EL (cell line): ENCODE data around the gene FAM222A.

Experiments used
- DNase-seq: peaks from one replicate; pipeline ENCODE4 v3.0.0-alpha.2; 2016

FAM222A gene

DNA sequence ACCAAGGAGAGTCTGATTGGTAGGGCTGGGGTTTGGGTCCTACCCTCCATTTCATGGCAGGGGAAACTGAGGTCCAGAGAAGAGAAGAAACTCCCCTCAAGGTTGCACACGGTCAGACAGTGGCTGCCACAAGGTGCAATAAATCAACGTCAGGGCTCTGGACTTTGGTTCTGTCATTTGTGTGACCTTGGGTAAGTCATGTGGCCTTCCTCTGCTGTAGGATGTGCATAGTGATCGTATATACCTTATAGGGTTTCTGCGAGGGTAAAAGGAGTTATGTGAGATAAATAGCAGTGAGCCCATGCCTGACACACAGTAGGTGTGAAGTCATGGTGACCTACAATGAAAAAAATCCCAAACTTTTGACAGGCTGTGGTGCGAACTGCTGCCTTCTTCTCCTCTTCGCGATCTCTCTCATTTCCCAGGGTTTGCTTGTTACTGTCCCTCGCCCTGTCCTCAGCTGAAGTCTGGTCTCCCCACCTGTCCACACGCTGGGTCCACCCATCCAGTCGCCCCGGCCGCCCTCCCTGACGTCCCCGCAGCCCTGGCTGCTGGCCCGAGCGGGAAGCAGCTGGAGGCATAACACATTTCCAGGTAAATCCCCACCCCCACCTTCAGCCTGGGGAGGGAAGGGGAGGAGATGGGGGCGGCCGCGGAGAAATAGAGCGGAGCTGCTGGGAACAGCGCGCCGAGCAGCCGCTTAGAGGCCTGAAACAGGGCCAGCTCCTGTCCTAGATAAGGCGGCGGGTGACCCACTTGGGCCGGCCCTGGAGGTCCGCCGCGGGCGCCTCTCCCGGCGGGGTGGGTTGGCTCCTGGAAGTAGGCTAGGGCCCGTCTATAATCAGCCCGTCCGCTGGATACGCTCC is 1.8 kb upstream of the FAM222A start:
- DNase-seq, result no peak

DNA sequence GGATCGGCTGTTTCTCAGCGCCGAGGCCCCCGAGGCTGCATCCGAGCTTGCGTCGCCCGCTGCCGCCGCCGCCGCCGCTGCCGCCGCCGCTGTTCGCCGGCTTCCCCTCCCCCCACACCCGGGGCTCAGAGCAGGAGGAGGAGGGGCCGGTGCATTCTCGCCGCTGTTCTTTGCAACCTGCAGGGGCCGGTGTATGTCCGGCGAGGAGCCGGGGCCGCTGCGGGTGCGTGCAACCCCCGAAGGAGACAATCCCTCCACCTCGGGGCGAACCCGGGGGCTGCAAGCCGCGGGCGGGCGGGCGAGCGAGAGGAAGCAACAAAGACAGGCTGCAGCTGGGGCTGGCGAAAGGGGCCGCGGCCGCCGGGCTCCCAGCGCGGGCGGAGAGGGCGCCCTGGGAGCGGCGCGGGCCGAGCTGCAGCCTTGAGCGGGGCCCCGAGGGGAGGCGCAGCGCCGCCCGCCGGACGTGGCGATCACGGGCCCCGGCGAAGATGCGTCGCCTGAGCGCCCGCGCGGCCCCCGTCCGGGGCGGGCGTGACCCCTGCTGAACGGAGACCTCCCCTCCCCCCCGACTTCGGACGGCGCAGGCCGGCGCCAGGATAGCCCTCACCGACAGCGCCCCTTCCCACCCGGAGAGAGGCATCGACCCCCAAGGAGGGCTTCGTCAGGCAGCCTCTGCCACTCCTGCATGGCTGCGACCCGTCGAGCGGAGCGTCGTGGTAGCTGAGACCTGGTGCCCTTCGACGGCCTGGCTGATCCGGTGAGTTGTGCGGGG is 702 bp downstream of the FAM222A start:
- peak; percentile 47 for DNase-seq

DNA sequence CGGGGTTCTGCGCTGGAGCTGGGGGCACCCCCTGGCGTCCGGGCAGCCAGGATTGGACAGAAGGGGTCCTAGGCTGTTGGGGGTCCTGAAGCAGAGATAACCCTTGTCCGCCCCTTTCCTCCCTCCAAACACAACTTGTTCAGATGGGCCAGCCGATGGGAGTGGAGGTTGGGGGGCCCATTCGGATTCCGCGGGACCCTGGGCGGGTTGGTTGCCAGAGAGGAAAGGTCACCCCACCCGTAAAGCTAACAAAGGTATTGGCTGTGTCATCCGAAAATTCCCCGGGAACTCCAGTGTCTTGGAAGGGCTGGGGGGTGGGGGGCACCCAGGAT is 1.3 kb downstream of the FAM222A start:
- no peak for DNase-seq

DNA sequence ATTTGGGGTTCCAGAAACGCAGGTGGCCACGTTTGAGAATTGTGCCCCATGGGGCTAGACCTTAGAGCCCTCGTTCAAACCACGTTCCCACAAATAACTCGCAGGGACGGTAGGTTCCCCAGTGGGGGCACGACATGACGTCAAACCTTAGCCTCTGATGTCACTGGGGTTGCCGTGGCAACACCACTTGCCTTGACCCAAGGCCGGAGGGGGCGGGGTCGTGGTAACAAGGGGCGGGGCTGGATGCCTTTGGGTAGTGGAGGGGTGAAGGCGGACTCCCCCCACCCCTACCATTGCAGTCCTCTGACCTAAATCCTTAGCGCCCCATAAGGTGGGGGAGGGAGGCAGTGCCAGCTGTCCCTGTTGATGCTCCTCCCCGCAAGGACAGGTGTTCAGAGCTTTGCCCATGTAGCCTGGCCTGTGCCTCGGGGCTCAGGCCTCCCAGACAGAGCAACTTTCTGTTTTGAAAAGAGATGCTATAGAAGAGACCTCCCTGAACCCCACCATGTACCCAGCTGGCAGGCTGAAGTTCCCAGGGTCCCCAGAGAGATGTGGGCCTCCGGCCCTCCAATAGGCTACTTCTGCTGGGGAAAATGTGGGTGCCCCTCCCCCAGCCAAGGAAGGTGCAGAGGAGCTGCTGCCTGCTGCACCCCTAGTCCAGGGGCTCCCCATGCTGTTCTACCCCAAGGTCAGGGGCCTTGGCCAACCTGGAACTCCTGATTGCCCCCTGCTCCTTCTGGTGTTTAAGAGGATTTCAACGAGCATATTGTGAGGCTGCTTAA is 1.9 kb downstream of the FAM222A start:
- no peak for DNase-seq

DNA sequence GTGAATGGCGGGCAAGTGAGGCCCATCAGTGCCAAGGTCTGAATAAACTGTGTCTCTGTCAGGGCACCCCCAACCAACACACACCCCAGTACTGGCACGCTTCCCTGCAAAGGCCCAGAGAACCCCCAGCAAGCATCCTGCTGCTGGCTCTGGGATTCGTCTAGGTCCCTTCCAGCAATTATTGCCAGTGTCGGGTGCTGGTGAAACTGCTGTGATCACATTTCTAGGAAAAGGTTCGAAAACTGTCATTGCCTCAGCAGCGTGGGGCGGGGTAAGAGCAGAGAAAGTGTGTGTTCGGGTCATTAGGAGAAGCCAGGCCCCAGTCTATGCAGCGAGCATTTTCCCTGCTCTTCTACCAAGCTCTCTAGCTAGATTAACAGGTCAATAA is 2.5 kb downstream of the FAM222A start:
- DNase-seq, result no peak

DNA sequence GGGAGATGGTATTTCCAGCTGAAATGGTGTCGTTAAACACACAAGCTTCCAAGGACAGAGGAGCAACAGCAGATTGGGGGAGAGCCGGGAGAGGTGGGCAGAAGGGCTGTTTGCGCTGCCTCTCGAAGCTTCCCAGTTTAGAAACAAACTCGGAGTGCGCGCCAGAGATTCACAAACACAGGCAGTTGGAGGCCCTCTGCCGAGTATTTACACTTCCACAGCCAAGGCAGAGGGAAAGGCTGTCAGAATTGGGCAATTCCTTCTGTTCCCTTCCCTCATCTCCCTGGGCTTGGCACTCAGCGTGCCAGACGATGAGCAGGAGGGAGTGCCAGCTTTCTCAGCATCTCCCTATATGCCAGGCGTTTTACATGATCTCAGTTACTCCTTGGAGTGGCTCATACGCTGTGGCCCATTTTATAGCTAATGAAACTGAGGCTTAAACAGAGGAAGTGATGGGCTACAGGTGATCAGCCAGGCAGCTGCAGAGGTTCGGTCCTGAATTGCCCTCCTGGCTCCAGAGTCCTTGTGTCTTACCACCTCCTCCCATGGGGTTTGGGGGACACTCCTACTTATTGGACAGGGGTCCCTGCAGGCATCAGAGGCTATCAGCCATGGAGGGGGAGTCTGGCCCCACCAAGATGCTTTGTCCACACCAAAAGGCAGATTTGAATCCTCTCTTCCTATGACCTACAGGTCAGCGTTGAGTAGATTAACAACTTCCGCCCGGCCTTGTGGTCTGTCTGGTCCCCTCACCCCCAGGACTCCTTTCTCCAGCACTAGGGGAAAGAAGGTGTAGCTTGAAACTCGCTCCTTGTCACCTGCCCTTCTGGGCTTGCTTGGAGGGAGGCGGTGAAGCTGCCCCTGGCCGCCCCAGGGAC is 3.1 kb downstream of the FAM222A start:
- DNase-seq, result no peak

DNA sequence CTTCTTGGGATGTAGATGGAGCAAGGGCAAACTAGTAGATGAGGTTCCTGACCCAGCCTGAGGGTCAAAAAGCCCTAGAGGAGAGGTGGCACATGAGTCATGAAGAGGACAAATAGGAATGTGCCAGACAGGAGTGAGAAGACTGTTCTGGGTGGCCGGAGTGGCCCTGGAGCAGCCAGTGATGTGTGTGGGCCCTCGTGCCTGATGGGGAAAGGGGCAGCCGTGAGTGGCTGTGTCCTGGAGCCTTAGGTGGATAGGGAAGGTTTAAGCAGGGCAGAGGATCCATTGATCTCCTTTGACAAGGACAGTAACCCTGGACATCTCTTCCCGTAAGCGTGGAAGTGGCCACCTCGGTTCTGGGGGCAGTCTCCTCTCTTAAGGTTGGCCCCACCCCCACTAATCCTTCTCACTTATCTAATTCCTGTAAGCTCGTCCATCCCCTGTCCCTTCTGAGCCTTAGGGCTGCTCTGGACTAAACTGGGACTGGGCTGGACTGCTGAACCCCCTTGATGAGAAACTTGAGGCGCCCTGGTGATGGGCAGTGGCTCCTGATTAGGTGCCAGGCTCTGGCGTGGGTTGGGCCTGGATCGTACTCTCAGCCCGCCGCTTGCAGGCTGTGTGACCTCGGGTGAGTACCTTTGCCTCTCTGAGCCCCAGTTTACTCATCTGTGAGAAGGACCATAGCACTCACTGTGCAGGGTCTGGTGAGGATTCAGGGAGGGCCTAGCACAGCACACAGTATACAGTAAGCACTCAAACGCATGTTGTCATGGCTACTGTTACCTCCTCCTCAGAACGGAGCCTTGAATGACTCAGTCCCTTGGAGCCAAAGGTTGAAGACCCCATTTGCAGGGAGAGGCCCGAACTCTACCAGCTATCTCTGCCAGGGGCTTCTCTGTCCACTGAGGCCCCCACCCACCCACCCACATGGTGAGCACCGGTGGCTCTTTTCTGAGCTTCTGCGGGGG is 4.0 kb downstream of the FAM222A start:
- DNase-seq, result no peak

DNA sequence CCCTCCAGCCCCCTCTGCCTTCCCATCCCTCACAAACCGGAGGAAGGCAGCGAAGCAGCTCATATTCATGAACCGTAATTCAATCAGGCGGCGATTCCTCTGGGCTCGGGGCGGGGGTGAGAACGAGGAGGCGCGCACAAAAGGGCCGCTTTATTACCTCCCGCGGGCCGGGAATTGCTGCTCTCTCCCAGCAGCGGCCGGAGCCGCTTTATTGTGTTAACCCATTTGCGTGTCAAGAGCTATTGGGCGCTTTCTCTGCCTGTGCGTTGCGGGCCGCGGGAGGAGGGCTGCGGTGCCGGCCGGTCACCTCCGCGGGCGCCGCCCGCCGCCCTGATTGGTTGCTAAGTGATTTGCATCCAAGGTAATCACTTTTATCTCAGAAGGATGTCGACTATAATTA is 4.8 kb downstream of the FAM222A start:
- DNase-seq, result no peak

DNA sequence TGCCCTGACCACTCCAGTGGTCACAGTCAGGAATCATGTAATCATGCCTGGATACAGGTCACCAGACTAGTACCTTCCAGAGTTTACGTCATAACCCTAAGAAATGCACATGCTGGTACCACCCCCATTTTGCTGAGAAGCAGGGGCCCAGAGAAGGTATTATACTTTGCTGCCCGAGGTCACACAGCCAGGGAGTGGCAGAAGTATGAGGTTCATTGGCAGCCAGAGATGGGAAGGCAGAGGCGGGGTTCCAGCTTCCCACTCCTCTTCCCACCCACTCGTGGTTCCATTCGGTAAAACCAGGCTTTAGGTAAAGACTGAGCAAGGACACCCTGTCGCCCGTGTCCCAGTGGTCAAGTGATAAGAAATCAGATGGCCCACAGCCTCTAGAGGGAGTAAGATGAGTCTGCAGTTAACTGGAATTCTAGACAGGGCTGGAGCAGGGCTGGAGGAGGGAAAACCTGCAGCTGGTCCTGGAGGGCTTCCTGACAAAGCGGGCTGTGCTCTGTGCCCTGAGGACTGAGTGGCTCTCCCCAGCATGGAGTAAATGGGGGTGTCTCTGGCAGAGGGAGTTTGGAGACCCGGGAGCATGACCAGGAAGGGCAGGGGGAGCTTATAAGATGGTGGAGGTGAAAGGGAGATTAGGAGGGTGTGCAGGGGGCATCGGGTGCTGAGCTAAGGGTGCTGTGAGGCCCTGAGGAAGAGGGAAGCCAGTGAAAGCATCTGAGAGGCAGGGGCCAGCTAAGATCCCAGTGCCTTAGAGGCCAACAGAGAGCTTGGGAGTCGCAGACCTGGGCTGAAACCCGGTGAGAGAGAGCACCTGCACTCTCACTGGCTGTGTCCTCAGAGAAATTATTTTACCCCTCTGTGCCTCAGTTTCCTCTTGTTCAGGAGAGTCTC is 5.7 kb downstream of the FAM222A start:
- DNase-seq, result peak; percentile 19

DNA sequence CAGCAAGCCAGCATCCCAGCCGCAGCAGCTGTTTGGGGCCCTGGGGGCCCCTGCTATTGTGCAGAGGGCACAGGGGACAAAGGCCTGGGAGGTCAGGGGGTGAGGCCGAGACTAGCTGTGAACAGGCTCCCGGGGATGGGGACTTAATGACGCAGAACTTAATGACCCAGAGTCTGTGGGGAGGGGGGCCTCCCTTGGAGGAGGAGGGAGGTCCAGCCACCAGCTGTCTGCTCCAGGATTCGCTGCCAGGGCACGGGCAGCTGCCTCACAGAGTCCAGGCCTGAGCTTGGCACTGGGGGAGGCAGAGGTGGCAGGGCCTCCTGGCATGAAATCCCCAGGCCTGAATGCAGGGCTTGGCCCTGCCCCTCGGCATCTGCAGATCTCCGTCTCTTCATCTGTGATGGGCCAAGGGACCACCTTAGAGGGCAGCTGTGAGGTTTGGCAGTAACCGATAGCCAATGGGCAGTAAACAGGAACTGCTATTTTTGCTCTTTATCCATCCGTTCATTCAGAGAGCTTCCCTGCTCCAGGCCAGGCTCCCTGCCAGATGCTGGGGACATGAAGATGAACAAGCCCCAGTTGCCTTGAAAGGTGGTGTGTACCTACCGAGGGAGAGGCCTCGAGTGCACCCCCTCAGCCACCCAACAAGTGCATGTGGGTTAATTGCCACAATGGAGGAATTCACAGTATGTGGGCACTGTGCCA is 6.7 kb downstream of the FAM222A start:
- DNase-seq, result no peak

DNA sequence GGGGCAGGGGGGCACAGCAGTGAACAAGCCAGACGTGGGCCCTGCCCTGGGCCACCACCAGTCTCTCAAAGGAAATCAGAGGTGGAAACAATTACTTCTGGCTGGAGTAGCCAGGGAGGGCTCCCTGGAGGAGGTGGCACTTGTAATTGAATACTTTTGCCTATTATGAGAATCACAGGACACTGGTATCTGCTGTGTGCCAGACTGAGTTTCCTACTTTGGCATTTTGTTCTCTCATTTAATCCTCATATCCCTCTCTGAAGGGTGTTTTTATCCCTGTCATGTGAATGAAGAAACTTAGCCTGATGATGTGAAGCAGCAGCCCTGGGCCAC is 7.2 kb downstream of the FAM222A start:
- DNase-seq, result no peak

DNA sequence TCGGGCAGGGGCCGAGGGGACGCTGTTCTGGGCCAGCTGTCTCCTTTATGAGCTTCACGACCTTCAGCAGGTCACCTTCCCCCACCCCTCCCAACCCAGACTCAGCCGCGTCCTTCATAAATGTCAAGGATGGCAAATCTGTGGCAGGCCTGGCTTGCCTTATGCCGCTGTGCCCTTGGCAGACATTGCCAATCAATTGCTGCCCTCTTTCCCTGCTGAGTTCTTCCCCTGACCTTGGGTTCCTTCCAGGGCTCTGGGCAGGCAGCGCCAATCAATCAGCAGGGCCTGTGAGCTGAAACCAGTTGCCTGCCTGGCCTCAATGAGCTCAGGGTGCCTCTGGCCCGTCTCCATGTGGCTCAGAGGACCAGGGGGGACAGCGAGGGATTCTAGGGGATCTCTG is 7.7 kb downstream of the FAM222A start:
- DNase-seq, result no peak

DNA sequence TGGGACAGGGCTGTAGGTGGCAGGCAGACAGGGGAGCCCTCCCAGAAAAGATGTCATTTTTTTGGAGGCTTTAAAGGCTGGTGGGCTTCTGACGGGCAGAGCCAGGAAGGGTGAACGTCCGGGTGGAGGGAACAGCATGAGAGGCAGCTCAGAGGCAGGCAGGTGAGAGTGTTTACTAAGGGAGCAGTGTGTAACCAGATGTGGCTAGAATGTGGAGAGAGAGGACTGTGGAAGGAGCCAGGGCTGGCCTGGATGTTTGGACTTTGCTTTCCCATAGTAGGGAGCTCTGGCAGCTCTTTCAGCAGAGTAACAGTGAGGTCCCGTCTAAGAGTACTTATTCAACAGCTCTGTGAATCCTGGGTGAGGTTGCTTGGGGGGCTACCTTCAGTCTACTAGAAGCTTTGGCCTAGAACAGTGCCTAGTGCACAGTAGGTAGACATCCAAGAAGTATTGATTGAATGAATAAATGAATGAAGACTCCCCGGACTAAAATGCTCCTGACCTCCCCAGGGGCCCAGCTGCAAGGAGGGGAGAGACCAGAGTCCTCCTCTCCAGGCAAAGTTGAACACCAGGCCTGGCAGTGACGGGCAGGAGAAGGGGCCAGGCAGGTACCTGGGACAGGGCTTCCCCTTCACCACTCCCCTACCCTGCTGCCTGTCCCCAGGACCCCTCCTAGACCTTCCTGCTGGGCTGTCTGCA is 8.5 kb downstream of the FAM222A start:
- no peak for DNase-seq

DNA sequence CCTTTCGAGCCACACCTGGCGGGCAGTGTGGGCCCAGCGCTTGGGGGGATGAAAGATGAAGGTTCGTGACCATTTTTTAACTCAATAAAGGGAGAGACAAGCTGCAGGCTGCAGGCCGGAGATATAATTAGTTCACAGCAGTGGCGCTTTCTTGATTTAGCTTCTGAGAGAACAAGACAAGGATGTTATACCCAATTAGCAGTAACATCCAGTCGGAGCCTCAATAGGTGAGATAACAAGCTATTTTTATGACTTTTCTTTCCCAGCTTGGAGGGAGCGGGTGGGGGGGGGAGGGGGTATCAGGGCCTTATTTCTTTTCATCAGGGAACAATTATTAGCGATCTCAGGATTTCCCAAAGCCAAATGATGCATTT is 9.1 kb downstream of the FAM222A start:
- no peak for DNase-seq

DNA sequence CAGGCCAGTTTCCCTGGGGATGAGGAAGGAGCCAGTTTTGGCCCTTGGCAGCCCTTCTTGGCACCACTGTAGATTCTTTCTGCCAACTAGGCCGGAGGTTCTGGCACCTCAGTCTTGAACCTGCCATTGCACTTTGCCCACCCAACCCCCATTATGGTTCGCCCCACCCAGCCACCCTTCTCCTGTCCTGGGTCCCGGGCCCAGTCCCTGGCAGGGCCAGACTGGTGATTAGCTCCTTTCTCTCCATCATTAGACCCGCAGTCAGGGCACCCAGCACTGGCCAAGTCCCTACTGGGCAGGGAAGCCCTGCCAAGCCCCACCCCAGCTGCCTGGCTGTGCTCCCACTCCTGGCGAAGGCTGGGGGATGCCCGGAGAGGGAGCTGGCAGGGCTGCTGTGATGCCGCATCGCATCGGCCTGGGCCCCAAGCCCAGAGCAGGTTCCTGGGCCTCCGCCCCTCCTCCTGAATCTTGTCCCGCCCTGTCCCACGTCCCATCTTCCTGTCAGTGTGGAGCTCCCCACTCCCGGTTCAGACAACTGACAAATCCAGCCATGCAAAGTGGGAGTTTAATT is 9.8 kb downstream of the FAM222A start:
- DNase-seq, result no peak

DNA sequence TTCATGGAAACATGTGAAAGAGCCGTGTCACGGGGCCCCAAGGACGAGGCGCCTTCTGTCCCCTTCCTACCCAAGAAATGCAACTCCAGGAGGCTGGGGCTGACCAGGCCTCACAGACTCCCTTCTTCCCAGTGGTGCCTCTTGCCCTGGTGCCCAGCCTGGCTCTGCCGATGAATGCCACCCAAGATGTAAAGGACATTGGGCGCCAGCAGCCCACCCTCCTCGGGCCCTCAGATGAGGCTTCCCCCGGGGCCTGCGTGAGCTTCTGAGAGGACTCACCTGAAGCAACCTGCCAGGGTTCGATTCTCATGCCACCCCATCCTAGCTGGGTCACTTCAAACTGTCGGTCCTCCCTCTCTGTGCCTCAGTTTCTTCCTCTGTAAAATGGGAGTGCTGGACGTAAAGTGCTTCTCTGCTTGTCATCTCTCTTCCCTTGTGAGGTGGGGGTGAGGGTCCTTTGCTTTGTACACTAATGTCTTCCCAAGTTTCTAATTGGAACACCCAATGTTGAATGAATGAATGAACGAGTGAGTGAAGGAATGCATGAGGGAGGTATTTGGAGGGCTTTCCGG is 10.8 kb downstream of the FAM222A start:
- no peak for DNase-seq

DNA sequence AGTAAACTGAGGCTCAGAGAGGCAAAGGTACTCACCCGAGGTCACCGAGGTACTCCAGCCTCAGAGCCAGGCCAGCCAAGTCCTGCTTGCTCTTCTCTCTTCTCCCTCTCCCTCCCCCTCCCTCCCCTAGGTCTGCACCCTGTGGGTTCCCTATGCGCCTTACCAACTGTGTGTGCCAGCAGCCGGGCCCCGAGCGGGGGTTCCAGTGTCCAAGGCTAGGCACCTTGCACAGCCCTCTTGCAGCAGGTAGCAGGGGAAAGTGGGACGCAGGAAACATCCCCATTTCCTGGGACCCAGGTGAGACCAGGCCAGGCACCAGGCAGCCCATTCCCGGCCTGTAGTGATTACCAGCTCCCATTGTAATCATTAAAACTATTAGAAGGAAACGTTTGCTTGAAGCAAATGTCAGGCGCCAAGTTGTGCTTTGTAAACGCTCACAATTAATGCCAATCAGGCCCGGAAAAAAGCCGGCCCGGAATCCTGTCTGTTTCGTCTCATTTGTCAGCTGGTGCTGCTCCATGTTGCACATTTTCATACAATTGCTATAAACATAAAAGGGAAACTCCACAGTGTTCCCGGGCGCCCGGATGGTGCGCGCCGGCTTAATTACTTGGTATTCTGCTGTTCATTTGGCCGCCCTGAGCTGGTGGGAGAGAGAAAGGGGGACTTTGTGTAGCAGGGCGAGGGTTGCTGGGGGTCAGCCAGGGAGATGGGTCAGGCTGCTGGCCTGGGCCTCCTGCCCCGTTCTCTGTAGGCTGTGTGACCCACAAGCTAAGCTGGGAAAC is 11.9 kb downstream of the FAM222A start:
- no peak for DNase-seq

DNA sequence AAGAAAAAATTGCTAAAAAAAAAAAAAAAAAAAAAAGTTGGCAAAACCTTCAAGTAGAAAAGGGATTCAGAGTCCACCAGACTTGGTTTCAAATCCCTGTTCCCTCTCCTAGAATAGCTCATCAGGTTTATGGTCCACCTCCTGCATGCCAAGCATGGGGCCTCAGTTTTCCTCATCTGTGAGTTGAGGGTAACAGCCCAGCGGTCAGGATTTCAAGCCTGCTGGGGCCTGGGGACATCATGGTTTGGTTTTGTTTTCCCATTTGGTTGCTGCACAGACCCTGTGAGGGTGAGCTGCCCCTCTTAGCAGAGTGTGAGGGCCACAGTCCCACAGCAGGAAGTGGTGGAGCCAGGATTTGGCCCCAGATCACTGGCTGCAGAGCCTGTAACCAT is 12.5 kb downstream of the FAM222A start:
- DNase-seq, result no peak
